Left lung (tissue), 10 donors: Measurements from ENCODE around the gene PDE6H. TPM values are rescaled to one million over a fixed set of nuclear protein-coding genes. Genes with fewer than 3 reads are reported as not detected.

Experiments
- ATAC-seq: fragments of 200-7000 bp; cut with Tn5 transposase; one replicate; pipeline ENCODE4 v1.9.1; 2020; ENCODE audit warnings: moderate library complexity
- DNase-seq, 4 donors: peaks; one replicate each; pipeline ENCODE4 v3.0.0-alpha.2; 2013 to 2020
- H3K27ac ChIP-seq, 2 donors: fragments of 200-600 bp; sonication (generic) in 1 of 2; one replicate each; pipeline versions ENCODE4 v1.5.0 to v1.8.0; 2020 to 2021
- H3K27me3 ChIP-seq, 2 donors: fragments of 200-600 bp; sonication (generic) in 1 of 2; one replicate each; pipeline versions ENCODE4 v1.5.0 to v1.8.0; 2020 to 2021
- H3K36me3 ChIP-seq, 2 donors: fragments of 200-600 bp; sonication (generic) in 1 of 2; one replicate each; pipeline versions ENCODE4 v1.5.0 to v1.8.0; 2020 to 2021
- H3K4me1 ChIP-seq, 2 donors: fragments of 200-600 bp; one replicate each; pipeline ENCODE4 v1.8.0; 2021
- H3K4me3 ChIP-seq, 2 donors: fragments of 200-600 bp; sonication (generic) in 1 of 2; one replicate each; pipeline versions ENCODE4 v1.5.0 to v1.8.0; 2020 to 2021; ENCODE audit warnings: mild to moderate bottlenecking in 1 of 2
- H3K9me3 ChIP-seq, 2 donors: fragments of 200-600 bp; sonication (generic) in 1 of 2; one replicate each; pipeline versions ENCODE4 v1.5.0 to v1.8.0; 2020 to 2021
- CTCF ChIP-seq, 2 donors: fragments of 200-600 bp; sonication (generic) in 1 of 2; IDR thresholded peaks; one replicate each; pipeline versions ENCODE4 v1.5.0 to v1.8.0; 2021; ENCODE audit warnings: antibody characterized with exemption in 2 of 2
- intact Hi-C, 2 donors: fragments of 100-400 bp; cut with DNase I; formaldehyde crosslinking; loops; one replicate each; pipeline versions ENCODE4 v1.11.2 to v1.14.2; 2022
- polyA plus RNA-seq, 6 donors: library from polyadenylated mRNA; unstranded; fragments of 120-200 nt; gene quantifications; one replicate each; pipeline ENCODE4 v1.2.1, GENCODE V29; 2013; ENCODE audit not compliant: insufficient read length in 6 of 6
- total RNA-seq, 2 donors: library from RNA; stranded (reverse); fragmentation: NEBNext Ultra II Directional; extraction: Animal tissue kit (Norgen Biotek cat#: 25700); gene quantifications; one replicate each; pipeline ENCODE4 v1.2.1, GENCODE V29; 2021
- donor health status: DM: no; HTN: yes; CAD: no.
- donor health status: DM: no; HTN: no; CAD: no.

The PDE6H gene
- total and polyA plus RNA-seq, 8 donors = not detected

DNA sequence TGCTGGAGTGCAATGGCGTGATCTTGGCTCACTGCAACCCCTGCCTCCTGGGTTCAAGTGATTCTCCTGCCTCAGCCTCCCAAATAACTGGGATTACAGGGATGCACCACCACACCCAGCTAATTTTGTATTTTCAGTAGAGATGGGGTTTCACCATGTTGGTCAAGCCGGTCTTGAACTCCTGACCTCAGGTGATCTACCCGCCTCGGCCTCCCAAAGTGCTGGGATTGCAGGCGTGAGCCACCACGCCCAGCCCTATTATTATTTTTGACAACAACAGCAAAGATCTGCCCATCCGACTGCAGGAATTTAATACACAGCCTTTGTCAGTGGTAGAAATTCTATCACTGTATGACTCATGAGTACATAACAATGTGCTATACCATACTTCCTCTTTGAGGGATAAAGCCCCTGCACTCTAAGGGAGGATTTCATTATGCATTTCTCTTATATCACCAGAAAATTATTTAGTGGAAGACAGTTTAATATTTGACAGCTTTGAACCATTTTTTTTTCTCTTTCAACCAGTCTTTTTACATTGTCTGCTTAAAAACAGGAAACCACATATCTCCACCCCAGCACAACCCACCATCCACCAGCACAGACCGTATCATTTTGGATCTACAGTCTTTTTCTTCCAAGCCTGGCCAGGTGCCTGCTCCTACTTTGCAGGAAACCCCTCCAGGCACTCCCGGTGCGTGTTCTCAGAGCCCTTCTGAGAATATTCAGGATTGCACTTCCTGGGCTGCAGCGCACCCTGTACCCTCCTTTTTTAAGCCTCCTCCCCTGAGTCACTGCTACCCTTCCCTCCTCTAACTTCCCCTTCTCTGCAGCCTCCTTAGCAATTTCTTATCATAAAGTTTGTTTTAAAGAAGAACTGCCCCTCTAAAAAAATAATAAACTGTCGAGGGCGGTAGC is 12.0 kb upstream of the PDE6H start:
- peaks cover 3 to 88% of the 10 kb centered on the region in 2 donors for H3K4me1 ChIP-seq
- no peaks in the 10 kb centered on the region for H3K27me3 ChIP-seq
- no peak for DNase-seq
- H3K9me3 ChIP-seq = no peaks in the 10 kb centered on the region
- intact Hi-C loops = no loop called here
- TF ChIP-seq CTCF (IDR thresholded peaks at IDR 0.05) = no peak
- peak overlapping the region; percentile 86 to 98 for H3K27ac ChIP-seq
- H3K36me3 ChIP-seq = no peaks in the 10 kb centered on the region
- peak overlapping the region; percentile 36 to 53 for H3K4me3 ChIP-seq
- ATAC-seq = peak; percentile 79

DNA sequence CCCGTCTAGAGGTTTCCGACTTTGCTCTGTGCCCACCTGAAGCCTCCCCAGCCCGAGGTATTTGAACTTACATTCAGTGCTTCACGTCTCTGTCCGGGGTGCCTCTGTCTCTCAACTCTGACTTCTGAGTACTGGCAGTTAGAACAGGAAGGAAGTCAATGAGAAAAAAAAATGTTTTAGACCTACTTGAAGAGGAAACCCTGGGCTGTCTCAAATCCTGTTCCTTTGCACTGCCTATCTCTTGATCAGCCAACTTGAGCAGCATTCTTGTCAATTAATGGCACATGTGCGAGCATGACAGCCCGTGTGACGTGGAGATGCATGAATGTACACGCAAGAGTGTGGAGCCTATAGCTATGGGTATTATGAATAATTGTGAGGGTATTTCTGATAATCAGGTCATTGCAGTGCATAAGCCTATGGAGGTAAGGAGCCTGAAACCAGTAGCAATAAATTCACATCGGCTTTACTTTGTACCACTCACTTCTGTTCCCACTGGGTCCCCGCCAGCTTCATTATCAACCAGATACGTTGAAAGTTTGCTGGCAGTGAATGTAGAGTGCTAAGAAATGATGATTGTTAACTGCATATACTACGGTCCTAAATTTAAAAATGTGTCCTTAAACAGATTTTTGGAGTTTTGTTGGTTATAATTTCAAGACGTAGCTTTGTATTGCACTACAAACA is 11.2 kb upstream of the PDE6H start, which contains the start of gene ARHGDIB:
TSS of gene ARHGDIB (minus strand) at position 136 of the 687 bp plus-strand sequence. CDS start 10,889 bp downstream, outside the sequence.
- DNase-seq (no peak), ATAC-seq (peak; percentile 74)
- Histone ChIP-seq H3K4me1 (peaks cover 3 to 80% of the 10 kb centered on the region in 2 donors), H3K36me3 (no peaks in the 10 kb centered on the region), H3K9me3 (no peaks in the 10 kb centered on the region), H3K27me3 (no peaks in the 10 kb centered on the region), H3K27ac (peak within 1 kb of the TSS; percentile 86 to 98), H3K4me3 (peak within 1 kb of the TSS; percentile 36 to 53)
- intact Hi-C loops = no loop called here
- no peak for TF ChIP-seq CTCF (IDR thresholded peaks at IDR 0.05)

DNA sequence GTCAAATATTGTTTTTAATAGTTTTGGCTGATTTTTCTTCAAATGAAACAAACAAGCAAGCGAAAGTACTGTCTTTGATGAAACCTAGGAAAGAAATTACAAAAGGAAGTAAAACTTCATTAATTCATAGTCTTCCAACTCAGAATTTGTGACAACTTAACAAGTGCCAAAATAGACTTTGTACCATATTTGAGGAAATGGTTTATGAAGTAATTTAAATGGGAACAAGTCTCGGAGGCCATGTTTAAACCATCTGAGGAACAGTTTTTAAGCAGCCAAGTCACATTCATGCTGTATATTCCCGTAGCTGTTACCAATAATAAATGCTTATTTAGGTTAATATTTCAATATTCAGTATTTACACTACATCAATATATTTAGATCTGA is 10.7 kb upstream of the PDE6H start:
- intact Hi-C loops = no loop called here
- peak overlapping the region; percentile 86 to 98 for H3K27ac ChIP-seq
- no peak for TF ChIP-seq CTCF (IDR thresholded peaks at IDR 0.05)
- DNase-seq = no peak
- no peaks in the 10 kb centered on the region for H3K9me3 ChIP-seq
- H3K27me3 ChIP-seq = no peaks in the 10 kb centered on the region
- no peaks in the 10 kb centered on the region for H3K36me3 ChIP-seq
- ATAC-seq = no peak
- H3K4me3 ChIP-seq = peak overlapping the region in 1 of 2 donors; percentile 53
- peaks cover 3 to 75% of the 10 kb centered on the region in 2 donors for H3K4me1 ChIP-seq

DNA sequence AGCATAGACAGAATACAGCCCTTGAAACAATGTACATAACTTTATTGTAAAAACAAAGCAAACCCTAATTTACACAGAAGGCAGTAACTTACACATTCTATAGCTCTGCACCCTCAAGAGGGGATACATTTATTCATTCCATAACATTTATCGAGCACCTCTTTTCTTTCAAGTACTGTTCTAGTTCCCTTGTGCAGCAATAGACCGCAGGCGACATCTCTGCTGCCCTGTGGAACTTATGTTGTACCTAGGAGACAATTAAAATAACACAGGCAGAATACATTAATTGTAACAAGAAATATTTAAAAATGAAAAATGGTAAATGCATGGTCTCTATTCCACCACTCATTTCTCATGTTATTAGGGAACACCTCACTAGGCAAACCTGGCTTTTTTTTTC is 10.0 kb upstream of the PDE6H start:
- Histone ChIP-seq H3K4me3 (no peak overlapping the region), H3K27me3 (no peaks in the 10 kb centered on the region), H3K27ac (peak overlapping the region; percentile 86 to 98), H3K36me3 (no peaks in the 10 kb centered on the region), H3K4me1 (peaks cover 3 to 68% of the 10 kb centered on the region in 2 donors), H3K9me3 (no peaks in the 10 kb centered on the region)
- no peak for TF ChIP-seq CTCF (IDR thresholded peaks at IDR 0.05)
- ATAC-seq (no peak), DNase-seq (no peak)
- intact Hi-C loops = no loop called here

GRCh38 chr12:14963520-14963919 is 9.3 kb upstream of the PDE6H start:
- H3K27ac ChIP-seq = peak overlapping the region in 1 of 2 donors; percentile 98
- no peak for ATAC-seq
- intact Hi-C loops = no loop called here

More at GRCh38 chr12:14963520-14963919, 9.3 kb upstream of the PDE6H start:
- H3K9me3 ChIP-seq = no peaks in the 10 kb centered on the region
- H3K27me3 ChIP-seq = no peaks in the 10 kb centered on the region
- no peak for DNase-seq
- no peak for TF ChIP-seq CTCF (IDR thresholded peaks at IDR 0.05)
- H3K4me1 ChIP-seq = peaks cover 3 to 61% of the 10 kb centered on the region in 2 donors
- H3K36me3 ChIP-seq = no peaks in the 10 kb centered on the region
- H3K4me3 ChIP-seq = no peak overlapping the region
